Stimulated activated naive CD8-positive, alpha-beta T cell treated with anti-CD3 and anti-CD28 coated beads, Interleukin-15, amount 100 ng/mL, for 72 hours (primary cell): ENCODE measurements around the gene RAPGEF6.

Source experiments
- ATAC-seq: fragments of 150-1000 bp; cut with Tn5 transposase; 2 replicates; pipeline ENCODE4 v1.10.0; 2021; ENCODE audit warnings: mild to moderate bottlenecking, moderate library complexity
- DNase-seq, 2 donors: peaks; one replicate each; pipeline ENCODE4 v3.0.0; 2021 to 2022
- H3K27ac Mint-ChIP-seq, 2 donors: one replicate each; pipeline ENCODE4 v1.8.0; 2022; ENCODE audit warnings: mild to moderate bottlenecking in 2 of 2, mixed read lengths in 2 of 2, moderate library complexity in 2 of 2
- H3K27me3 Mint-ChIP-seq: one replicate; pipeline ENCODE4 v1.8.0; 2022; ENCODE audit warnings: mixed read lengths
- H3K4me1 Mint-ChIP-seq: one replicate; pipeline ENCODE4 v1.8.0; 2022; ENCODE audit warnings: mild to moderate bottlenecking, mixed read lengths
- H3K4me3 Mint-ChIP-seq, 2 donors: one replicate each; pipeline ENCODE4 v1.8.0; 2022; ENCODE audit warnings: mild to moderate bottlenecking in 2 of 2, mixed read lengths in 2 of 2, moderate library complexity in 1 of 2
- H3K9me3 Mint-ChIP-seq, 2 donors: one replicate each; pipeline ENCODE4 v1.8.0; 2022; ENCODE audit warnings: mixed read lengths in 2 of 2

Gene RAPGEF6

DNA sequence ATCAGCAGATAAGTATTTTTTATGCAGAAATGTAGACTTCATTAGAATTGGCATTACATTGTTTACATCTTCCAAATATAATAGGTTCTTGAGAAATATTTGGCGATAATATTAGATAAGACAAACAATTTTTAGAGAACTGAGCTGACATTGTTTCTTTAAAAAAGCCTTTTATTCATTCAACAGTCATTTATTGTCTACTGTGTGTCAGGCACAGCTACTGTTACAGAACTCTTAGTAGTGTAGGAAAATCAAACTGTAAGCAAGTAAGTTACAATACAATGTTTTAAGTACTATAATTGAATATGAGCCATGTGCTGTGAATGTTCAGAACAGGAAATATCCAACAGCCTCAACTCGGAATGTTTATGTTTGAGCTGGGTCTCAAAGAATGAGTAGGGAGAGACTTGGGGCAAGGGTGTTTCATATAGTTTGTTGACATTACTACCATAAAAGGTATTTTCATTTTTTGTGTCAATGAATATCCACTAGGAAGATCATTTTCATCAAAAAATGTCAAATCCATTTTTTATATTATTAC lies 257.2 kb downstream of the RAPGEF6 start:
- Mint-ChIP-seq H3K27ac (peak overlapping the region; percentile 86), H3K4me3 (peak overlapping the region; percentile 9 to 56), H3K9me3 (no peaks in the 10 kb centered on the region), H3K4me1 (peaks cover 92% of the 10 kb centered on the region), H3K27me3 (no peaks in the 10 kb centered on the region)
- DNase-seq (no peak), ATAC-seq (no peak)

DNA sequence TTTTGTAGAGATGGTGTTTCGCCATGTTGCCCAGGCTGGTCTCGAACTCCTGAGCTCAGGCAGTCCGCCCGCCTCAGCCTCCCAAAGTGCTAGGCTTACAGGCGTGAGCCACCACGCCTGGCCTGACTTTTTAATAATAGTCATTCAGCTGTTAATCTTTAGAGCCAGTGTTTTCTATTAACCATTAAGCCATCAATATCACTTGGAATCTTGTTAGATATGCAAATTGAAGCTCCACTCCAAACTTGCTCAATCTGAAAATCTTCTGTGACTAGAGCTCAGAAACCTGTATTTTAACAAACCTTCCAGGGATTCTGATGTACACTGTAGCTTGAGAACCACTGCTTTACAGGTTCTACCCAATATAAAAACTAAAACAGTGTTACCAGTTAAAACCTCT lies 257.7 kb downstream of the RAPGEF6 start:
- no peaks in the 10 kb centered on the region for H3K9me3 Mint-ChIP-seq
- peaks cover 92% of the 10 kb centered on the region for H3K4me1 Mint-ChIP-seq
- no peak for ATAC-seq
- H3K27me3 Mint-ChIP-seq: no peaks in the 10 kb centered on the region
- H3K27ac Mint-ChIP-seq: peak overlapping the region; percentile 86
- no peak for DNase-seq
- peak overlapping the region in 1 of 2 donors; percentile 9 for H3K4me3 Mint-ChIP-seq

DNA sequence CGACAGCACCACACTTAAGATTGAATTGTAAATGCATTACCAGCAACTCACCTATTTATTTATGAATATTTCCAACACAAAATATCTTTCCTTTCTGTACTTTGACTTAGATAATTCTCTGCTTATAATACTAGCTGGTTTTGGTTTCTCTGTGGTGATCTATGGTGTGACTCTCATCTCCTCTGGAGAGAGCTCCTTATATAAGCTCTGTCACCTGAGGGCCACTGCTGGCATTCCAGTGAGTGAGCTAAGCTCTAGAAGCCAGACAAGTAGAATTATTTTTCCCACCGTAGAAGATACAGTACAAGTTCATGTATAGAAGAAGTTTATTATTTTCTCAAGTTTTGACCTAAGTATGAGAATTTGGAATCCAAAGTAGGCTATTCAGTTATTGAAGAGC lies 259.7 kb downstream of the RAPGEF6 start:
- H3K27me3 Mint-ChIP-seq: no peaks in the 10 kb centered on the region
- peak overlapping the region; percentile 28 to 38 for H3K4me3 Mint-ChIP-seq
- peaks cover 92% of the 10 kb centered on the region for H3K4me1 Mint-ChIP-seq
- H3K9me3 Mint-ChIP-seq: no peaks in the 10 kb centered on the region
- ATAC-seq: no peak
- H3K27ac Mint-ChIP-seq: peak overlapping the region; percentile 79 to 89
- no peak for DNase-seq
